HPDE6-E6E7 (cell line): ENCODE results near the gene ATP10B.

Source experiments
- DNase-seq: peaks from one replicate; pipeline ENCODE4 v3.0.0; 2011; ENCODE audit warnings: missing footprints; ENCODE audit errors: extremely low spot score

Gene ATP10B

GRCh38 chr5:160555971-160556631, 295.9 kb downstream of the ATP10B start:
- DNase-seq: no peak

- no peak for DNase-seq
Measured at GRCh38 chr5:160555581-160555970, 296.4 kb downstream of the ATP10B start.

GRCh38 chr5:160550075-160550474, 301.9 kb downstream of the ATP10B start:
- no peak for DNase-seq

GRCh38 chr5:160548949-160549645, 302.9 kb downstream of the ATP10B start:
- no peak for DNase-seq

GRCh38 chr5:160547872-160548271, 304.1 kb downstream of the ATP10B start:
- no peak for DNase-seq

- DNase-seq: no peak
Measured at GRCh38 chr5:160547061-160547460, 304.9 kb downstream of the ATP10B start.

- no peak for DNase-seq
Measured at GRCh38 chr5:160545832-160546231, 306.2 kb downstream of the ATP10B start.

GRCh38 chr5:160543395-160543794, 308.6 kb downstream of the ATP10B start:
- no peak for DNase-seq

- no peak for DNase-seq
Measured at GRCh38 chr5:160542840-160543239, 309.2 kb downstream of the ATP10B start.

- no peak for DNase-seq
Measured at GRCh38 chr5:160542281-160542680, 309.7 kb downstream of the ATP10B start.

GRCh38 chr5:160539431-160539830, 312.6 kb downstream of the ATP10B start:
- DNase-seq: no peak

GRCh38 chr5:160537940-160538339, 314.1 kb downstream of the ATP10B start:
- DNase-seq: no peak

GRCh38 chr5:160537116-160537515, 314.9 kb downstream of the ATP10B start:
- no peak for DNase-seq

- DNase-seq: no peak
Measured at GRCh38 chr5:160534914-160535313, 317.1 kb downstream of the ATP10B start.

GRCh38 chr5:160534125-160534524, 317.9 kb downstream of the ATP10B start:
- no peak for DNase-seq

- DNase-seq: no peak
Measured at GRCh38 chr5:160525471-160526261, 326.3 kb downstream of the ATP10B start.

- DNase-seq: no peak
Measured at GRCh38 chr5:160524827-160525226, 327.2 kb downstream of the ATP10B start.

GRCh38 chr5:160523502-160524163, 328.4 kb downstream of the ATP10B start:
- DNase-seq: no peak

- no peak for DNase-seq
Measured at GRCh38 chr5:160521392-160521663, 330.7 kb downstream of the ATP10B start.

GRCh38 chr5:160520609-160521391, 331.2 kb downstream of the ATP10B start:
- no peak for DNase-seq

GRCh38 chr5:160516696-160517530, 335.1 kb downstream of the ATP10B start:
- DNase-seq: no peak
